Gastroesophageal sphincter (tissue), 4 donors: ENCODE results near the gene C1R. TPM values are rescaled to one million over a fixed set of nuclear protein-coding genes. Genes with fewer than 3 reads are reported as not detected.

ENCODE experiments used
- ATAC-seq: fragments of 150-250 bp; one replicate; pipeline ENCODE4 v1.9.1; 2016; ENCODE audit warnings: mild to moderate bottlenecking, moderate library complexity
- H3K27ac ChIP-seq, 4 donors: fragments of 200-600 bp; sonication (generic) in 3 of 4; 1 replicate in 3 of 4; 2 replicates in 1 of 4; pipeline ENCODE4 v1.5.1; 2016 to 2019
- H3K27me3 ChIP-seq: fragments of 200-600 bp; sonication (generic); one replicate; pipeline ENCODE4 v1.5.1; 2019
- H3K36me3 ChIP-seq, 2 donors: fragments of 200-600 bp; sonication (generic); one replicate each; pipeline ENCODE4 v1.5.1; 2019; ENCODE audit warnings: control low read depth in 1 of 2
- H3K4me1 ChIP-seq, 3 donors: fragments of 200-600 bp; sonication (generic); 1 replicate in 2 of 3; 2 replicates in 1 of 3; pipeline ENCODE4 v1.5.1; 2016 to 2019; ENCODE audit warnings: control low read depth in 2 of 3
- H3K4me3 ChIP-seq, 2 donors: fragments of 200-600 bp; sonication (generic); one replicate each; pipeline ENCODE4 v1.5.1; 2019; ENCODE audit warnings: mild to moderate bottlenecking in 1 of 2, moderate library complexity in 1 of 2
- H3K9me3 ChIP-seq, 3 donors: fragments of 200-600 bp; sonication (generic); one replicate each; pipeline ENCODE4 v1.5.1; 2017 to 2019; ENCODE audit warnings: control low read depth in 2 of 3
- CTCF ChIP-seq, 4 experiments: fragments of 200-600 bp in 2 of 4; fragments of 450-650 bp in 2 of 4; sonication (generic) in 1 of 4; IDR thresholded peaks; one replicate each; pipeline ENCODE4 v1.5.1; 2017 to 2019; ENCODE audit warnings: antibody characterized with exemption in 4 of 4, mild to moderate bottlenecking in 2 of 4, moderate library complexity in 2 of 4
- EP300 ChIP-seq: sonication (generic); formaldehyde crosslinking; IDR thresholded peaks from one replicate; pipeline ENCODE4 v1.6.1; 2017; ENCODE audit warnings: antibody characterized with exemption, mild to moderate bottlenecking
- POLR2A ChIP-seq, 2 donors: fragments of 450-650 bp; IDR thresholded peaks; one replicate each; pipeline ENCODE4 v1.6.1; 2017; ENCODE audit warnings: antibody characterized with exemption in 2 of 2, mild to moderate bottlenecking in 2 of 2, moderate library complexity in 1 of 2
- POLR2AphosphoS5 ChIP-seq: sonication (generic); formaldehyde crosslinking; IDR thresholded peaks from one replicate; pipeline ENCODE4 v1.6.1; 2017; ENCODE audit warnings: antibody characterized with exemption
- WGBS, 2 donors: methylation state at CpG; one replicate each; pipeline ENCODE4 v1.1.5; 2018; ENCODE audit warnings: low coverage in 1 of 2; 5-methylcytosine and 5-hydroxymethylcytosine counted together
- total RNA-seq, 4 donors: library from RNA; depleted of rRNA; stranded (reverse); fragments of >200 nt; gene quantifications; one replicate each; pipeline ENCODE4 v1.1.0, GENCODE V29; 2016

Gene C1R
- total RNA-seq, 4 donors from 2014 or later = 330 to 846 (median 620) TPM

- H3K4me1 ChIP-seq = peaks cover 0 to 35% (median 18%) of the 10 kb centered on the region in 3 donors
- no peaks in the 10 kb centered on the region for H3K9me3 ChIP-seq
- WGBS, 2 donors = 90% methylated on average over 12 to 15 of the region's 17 CpGs
- H3K27me3 ChIP-seq = no peaks in the 10 kb centered on the region
- peak overlapping the region in 1 of 2 donors; percentile 17 for H3K4me3 ChIP-seq
- H3K27ac ChIP-seq = no peak overlapping the region
- ATAC-seq = no peak
- H3K36me3 ChIP-seq = no peaks in the 10 kb centered on the region
- TF ChIP-seq CTCF (IDR thresholded peaks at IDR 0.05) (no peak), POLR2A (IDR thresholded peaks at IDR 0.05) (no peak), EP300 (no peak), POLR2AphosphoS5 (no peak)
Observed at GRCh38 chr12:7127916-7128626, 35.8 kb upstream of the C1R start.

GRCh38 chr12:7125632-7126227, 33.5 kb upstream of the C1R start:
- Histone ChIP-seq H3K27me3 (no peaks in the 10 kb centered on the region), H3K36me3 (no peaks in the 10 kb centered on the region), H3K9me3 (no peaks in the 10 kb centered on the region), H3K27ac (no peak overlapping the region), H3K4me1 (peaks cover 0 to 30% (median 14%) of the 10 kb centered on the region in 3 donors), H3K4me3 (no peak overlapping the region)
- ATAC-seq = no peak
- WGBS, 2 donors = 57% methylated on average over 3 of the region's 4 CpGs; no CpG with 5 or more reads in 1 of the 2 donors
- TF ChIP-seq POLR2A (IDR thresholded peaks at IDR 0.05) (no peak), POLR2AphosphoS5 (no peak), EP300 (no peak), CTCF (IDR thresholded peaks at IDR 0.05) (no peak)

- peaks cover 0 to 13% (median 3%) of the 10 kb centered on the region in 3 donors for H3K4me1 ChIP-seq
- ATAC-seq = no peak
- WGBS, 2 donors = 59 to 60% methylated on average over 5 to 6 of the region's 11 CpGs
- no peaks in the 10 kb centered on the region for H3K27me3 ChIP-seq
- H3K36me3 ChIP-seq = no peaks in the 10 kb centered on the region
- H3K27ac ChIP-seq = peak overlapping the region in 1 of 4 donors; percentile 31
- no peaks in the 10 kb centered on the region for H3K9me3 ChIP-seq
- H3K4me3 ChIP-seq = no peak overlapping the region
- TF ChIP-seq CTCF (IDR thresholded peaks at IDR 0.05) (no peak), EP300 (no peak), POLR2AphosphoS5 (no peak), POLR2A (IDR thresholded peaks at IDR 0.05) (no peak)
Observed at GRCh38 chr12:7123806-7124522, 31.7 kb upstream of the C1R start.

- H3K9me3 ChIP-seq = no peaks in the 10 kb centered on the region
- no peak overlapping the region for H3K27ac ChIP-seq
- ATAC-seq = no peak
- H3K4me3 ChIP-seq = no peak overlapping the region
- H3K36me3 ChIP-seq = peaks cover 0 to 3% of the 10 kb centered on the region in 2 donors
- peaks cover 0 to 4% (median 2%) of the 10 kb centered on the region in 3 donors for H3K4me1 ChIP-seq
- H3K27me3 ChIP-seq = no peaks in the 10 kb centered on the region
- 50 to 86% methylated on average over 1 to 6 of the region's 7 CpGs for WGBS, 2 donors
- TF ChIP-seq POLR2AphosphoS5 = no peak
- TF ChIP-seq POLR2A (IDR thresholded peaks at IDR 0.05) = no peak
- TF ChIP-seq EP300 = no peak
- TF ChIP-seq CTCF (IDR thresholded peaks at IDR 0.05) = no peak
Observed at GRCh38 chr12:7122811-7123769, 30.8 kb upstream of the C1R start.
